Panc1 (cell line): Measurements from ENCODE around the gene STPG3. TPM values are rescaled to one million over a fixed set of nuclear protein-coding genes. Genes with fewer than 3 reads are reported as not detected.

Experiments
- ATAC-seq: fragments of 200-7000 bp; cut with Tn5 transposase; 2 replicates; pipeline ENCODE4 v1.9.1; 2020; ENCODE audit warnings: mild to moderate bottlenecking, moderate library complexity
- BruUV-seq: library from RNA; stranded (reverse); fragments of 400-500 nt; replicated peaks from 2 replicates; lab custom pipeline; 2021; lab: Mats Ljungman, UMichigan
- CTCF ChIA-PET: fragments of 300-600 bp; sonication (Branson Sonifier 250); formaldehyde crosslinking; loops from one replicate; lab custom pipeline; 2022; ENCODE audit warnings: antibody characterized with exemption; lab: Charles Lee
- POLR2A ChIA-PET: fragments of 300-600 bp; sonication (Branson Sonifier 250); formaldehyde crosslinking; loops from one replicate; lab custom pipeline; 2022; ENCODE audit warnings: antibody characterized with exemption; lab: Charles Lee
- DNase-seq: peaks from one replicate; pipeline ENCODE4 v3.0.0-alpha.2; 2010; ENCODE audit warnings: low read depth, low spot score
- H3K27ac ChIP-seq: 2 replicates; pipeline ENCODE4 v1.5.1; 2011; ENCODE audit warnings: mild to moderate bottlenecking, low read length, inconsistent platforms
- H3K27me3 ChIP-seq: fragments of 200-500 bp; sonication (Bioruptor generic); 2 replicates; pipeline ENCODE4 v1.6.0; 2014; ENCODE audit warnings: low read length, inconsistent platforms; ENCODE audit not compliant: control insufficient read depth, insufficient read depth
- H3K36me3 ChIP-seq: fragments of 200-500 bp; sonication (Bioruptor generic); 2 replicates; pipeline ENCODE4 v1.5.1; 2014; ENCODE audit warnings: inconsistent platforms, mild to moderate bottlenecking, low read length, moderate library complexity; ENCODE audit not compliant: control insufficient read depth, insufficient read depth
- H3K4me1 ChIP-seq: 2 replicates; pipeline ENCODE4 v1.5.1; 2011; ENCODE audit warnings: inconsistent platforms, mild to moderate bottlenecking, low read length, moderate library complexity; ENCODE audit not compliant: control insufficient read depth, insufficient read depth
- H3K4me3 ChIP-seq, 2 experiments: 2 replicates each; pipeline ENCODE4 v1.5.1; 2011 to 2012; ENCODE audit warnings: low read depth in 2 of 2, low read length in 2 of 2, mild to moderate bottlenecking in 2 of 2, inconsistent platforms in 1 of 2, moderate library complexity in 1 of 2
- H3K9me3 ChIP-seq: fragments of 200-500 bp; sonication (Bioruptor generic); 2 replicates; pipeline ENCODE4 v1.5.1; 2014; ENCODE audit warnings: low read depth, mild to moderate bottlenecking, inconsistent platforms, low read length, moderate library complexity; ENCODE audit not compliant: control insufficient read depth, insufficient read depth
- POLR2AphosphoS5 ChIP-seq: IDR thresholded peaks from 2 replicates; pipeline ENCODE4 v1.6.1; 2012; ENCODE audit warnings: mild to moderate bottlenecking, low read depth, low read length, moderate library complexity
- SIN3A ChIP-seq: IDR thresholded peaks from 2 replicates; pipeline ENCODE4 v1.6.1; 2012; ENCODE audit warnings: low read depth, mild to moderate bottlenecking, low read length, moderate library complexity, borderline replicate concordance; ENCODE audit not compliant: insufficient read depth
- TCF7L2 ChIP-seq: IDR thresholded peaks from 2 replicates; pipeline ENCODE4 v1.6.1; 2011; ENCODE audit warnings: mild to moderate bottlenecking, low read depth, low read length, inconsistent platforms
- in situ Hi-C: cut with HindIII; loops from 2 replicates; pipeline ENCODE4 v1.10.0; 2016; ENCODE audit warnings: low sequenced_read_pairs, low pct_unique_long_range_greater_than_20kb
- intact Hi-C: fragments of 100-400 bp; cut with micrococcal nuclease; formaldehyde crosslinking; loops from one replicate; pipeline ENCODE4 v1.10.0; 2022; ENCODE audit not compliant: unreplicated experiment
- total RNA-seq: library from RNA; stranded (reverse); gene quantifications from one replicate; pipeline ENCODE4 v1.2.1, GENCODE V29; 2021; ENCODE audit not compliant: unreplicated experiment
- TF ChIP-seq, protein P1 (sequence below): fragments of 450-650 bp; IDR thresholded peaks from 2 replicates; pipeline ENCODE4 v1.5.1; 2017; ENCODE audit warnings: mild to moderate bottlenecking
- TF ChIP-seq, protein P2 (sequence below), 2 experiments: IDR thresholded peaks; 2 replicates each; pipeline ENCODE4 v1.6.1; 2011 to 2012; ENCODE audit warnings: low read depth in 2 of 2, control low read depth in 1 of 2, low read length in 1 of 2, mild to moderate bottlenecking in 1 of 2, moderate library complexity in 1 of 2; ENCODE audit not compliant: insufficient read depth in 1 of 2

Gene STPG3
- total RNA-seq, 1 experiment from 2014 or later: 0.26 TPM

- Histone ChIP-seq H3K27ac (no peak overlapping the region), H3K36me3 (peaks cover 3% of the 10 kb centered on the region; the same call in 1 of the 2 replicates), H3K27me3 (no peaks in the 10 kb centered on the region), H3K4me1 (peaks cover 13% of the 10 kb centered on the region), H3K9me3 (no peaks in the 10 kb centered on the region), H3K4me3 (no peak overlapping the region)
- no TSS peak for BruUV-seq
- POLR2A ChIA-PET: no interaction called here
- no peak for DNase-seq
- intact Hi-C loops: no loop called here
- TF ChIP-seq, protein P1, sequence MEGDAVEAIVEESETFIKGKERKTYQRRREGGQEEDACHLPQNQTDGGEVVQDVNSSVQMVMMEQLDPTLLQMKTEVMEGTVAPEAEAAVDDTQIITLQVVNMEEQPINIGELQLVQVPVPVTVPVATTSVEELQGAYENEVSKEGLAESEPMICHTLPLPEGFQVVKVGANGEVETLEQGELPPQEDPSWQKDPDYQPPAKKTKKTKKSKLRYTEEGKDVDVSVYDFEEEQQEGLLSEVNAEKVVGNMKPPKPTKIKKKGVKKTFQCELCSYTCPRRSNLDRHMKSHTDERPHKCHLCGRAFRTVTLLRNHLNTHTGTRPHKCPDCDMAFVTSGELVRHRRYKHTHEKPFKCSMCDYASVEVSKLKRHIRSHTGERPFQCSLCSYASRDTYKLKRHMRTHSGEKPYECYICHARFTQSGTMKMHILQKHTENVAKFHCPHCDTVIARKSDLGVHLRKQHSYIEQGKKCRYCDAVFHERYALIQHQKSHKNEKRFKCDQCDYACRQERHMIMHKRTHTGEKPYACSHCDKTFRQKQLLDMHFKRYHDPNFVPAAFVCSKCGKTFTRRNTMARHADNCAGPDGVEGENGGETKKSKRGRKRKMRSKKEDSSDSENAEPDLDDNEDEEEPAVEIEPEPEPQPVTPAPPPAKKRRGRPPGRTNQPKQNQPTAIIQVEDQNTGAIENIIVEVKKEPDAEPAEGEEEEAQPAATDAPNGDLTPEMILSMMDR: peak; percentile 22
- TF ChIP-seq, protein P2, sequence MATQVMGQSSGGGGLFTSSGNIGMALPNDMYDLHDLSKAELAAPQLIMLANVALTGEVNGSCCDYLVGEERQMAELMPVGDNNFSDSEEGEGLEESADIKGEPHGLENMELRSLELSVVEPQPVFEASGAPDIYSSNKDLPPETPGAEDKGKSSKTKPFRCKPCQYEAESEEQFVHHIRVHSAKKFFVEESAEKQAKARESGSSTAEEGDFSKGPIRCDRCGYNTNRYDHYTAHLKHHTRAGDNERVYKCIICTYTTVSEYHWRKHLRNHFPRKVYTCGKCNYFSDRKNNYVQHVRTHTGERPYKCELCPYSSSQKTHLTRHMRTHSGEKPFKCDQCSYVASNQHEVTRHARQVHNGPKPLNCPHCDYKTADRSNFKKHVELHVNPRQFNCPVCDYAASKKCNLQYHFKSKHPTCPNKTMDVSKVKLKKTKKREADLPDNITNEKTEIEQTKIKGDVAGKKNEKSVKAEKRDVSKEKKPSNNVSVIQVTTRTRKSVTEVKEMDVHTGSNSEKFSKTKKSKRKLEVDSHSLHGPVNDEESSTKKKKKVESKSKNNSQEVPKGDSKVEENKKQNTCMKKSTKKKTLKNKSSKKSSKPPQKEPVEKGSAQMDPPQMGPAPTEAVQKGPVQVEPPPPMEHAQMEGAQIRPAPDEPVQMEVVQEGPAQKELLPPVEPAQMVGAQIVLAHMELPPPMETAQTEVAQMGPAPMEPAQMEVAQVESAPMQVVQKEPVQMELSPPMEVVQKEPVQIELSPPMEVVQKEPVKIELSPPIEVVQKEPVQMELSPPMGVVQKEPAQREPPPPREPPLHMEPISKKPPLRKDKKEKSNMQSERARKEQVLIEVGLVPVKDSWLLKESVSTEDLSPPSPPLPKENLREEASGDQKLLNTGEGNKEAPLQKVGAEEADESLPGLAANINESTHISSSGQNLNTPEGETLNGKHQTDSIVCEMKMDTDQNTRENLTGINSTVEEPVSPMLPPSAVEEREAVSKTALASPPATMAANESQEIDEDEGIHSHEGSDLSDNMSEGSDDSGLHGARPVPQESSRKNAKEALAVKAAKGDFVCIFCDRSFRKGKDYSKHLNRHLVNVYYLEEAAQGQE (IDR thresholded peaks at IDR 0.05; ENCODE audit: insufficient read depth in 1 of 2, low read depth in 2 of 2, low read length in 1 of 2): no peak
- TF ChIP-seq POLR2AphosphoS5: no peak
- TF ChIP-seq SIN3A: no peak
- no peak for TF ChIP-seq TCF7L2
- ATAC-seq: no peak
- CTCF ChIA-PET: no interaction called here
- in situ Hi-C loops: no loop called here
Observed at GRCh38 chr9:137280474-137281344, 29.6 kb downstream of the STPG3 start.

GRCh38 chr9:137281345-137282116 lies 30.4 kb downstream of the STPG3 start:
- Histone ChIP-seq H3K9me3 (no peaks in the 10 kb centered on the region), H3K36me3 (peaks cover 3% of the 10 kb centered on the region; the same call in 1 of the 2 replicates), H3K4me3 (no peak overlapping the region), H3K4me1 (peaks cover 6% of the 10 kb centered on the region), H3K27me3 (no peaks in the 10 kb centered on the region), H3K27ac (no peak overlapping the region)
- no peak for TF ChIP-seq TCF7L2
- TF ChIP-seq POLR2AphosphoS5: no peak
- TF ChIP-seq, protein P2 (IDR thresholded peaks at IDR 0.05; ENCODE audit: insufficient read depth in 1 of 2, low read depth in 2 of 2, low read length in 1 of 2): no peak
- TF ChIP-seq, protein P1: no peak
- no peak for TF ChIP-seq SIN3A
- DNase-seq: no peak
- ATAC-seq: no peak
- BruUV-seq: no TSS peak
- ChIA-PET CTCF (no interaction called here), POLR2A (no interaction called here)
- in situ Hi-C loops: no loop called here
- intact Hi-C loops: no loop called here
